H1 (cell line): ENCODE measurements around the gene CAVIN1. TPM values are rescaled to one million over a fixed set of nuclear protein-coding genes. Genes with fewer than 3 reads are reported as not detected.

ENCODE experiments used
- CTCF ChIA-PET: fragments of 300-600 bp; sonication (Branson Sonifier 250); formaldehyde crosslinking; loops from one replicate; lab custom pipeline; 2021; ENCODE audit not compliant: partially characterized antibody; lab: Charles Lee
- POLR2A ChIA-PET: fragments of 300-600 bp; sonication (Branson Sonifier 250); formaldehyde crosslinking; loops from one replicate; lab custom pipeline; 2021; ENCODE audit warnings: inconsistent platforms; ENCODE audit not compliant: partially characterized antibody; lab: Charles Lee
- DNase-seq, 2 experiments: peaks; one replicate each; pipeline versions ENCODE4 v3.0.0 to v3.0.0-alpha.2; 2010 to 2022; ENCODE audit warnings: low spot score in 2 of 2, low read depth in 1 of 2, mixed read lengths in 1 of 2
- FAIRE-seq: peaks from 2 replicates; lab custom pipeline; 2011; peaks lifted over from hg19 to GRCh38; lab: Jason Lieb, UNC
- H2AFZ ChIP-seq: 2 replicates; pipeline ENCODE4 v1.8.1; 2012; ENCODE audit warnings: low read length, inconsistent platforms
- H2AK5ac ChIP-seq: 2 replicates; pipeline ENCODE4 v1.6.1; 2013; ENCODE audit warnings: low read depth, low read length
- H2BK120ac ChIP-seq: replicated peaks from 2 replicates; pipeline ENCODE3; 2013; ENCODE audit warnings: low read depth, low read length, inconsistent platforms
- H2BK12ac ChIP-seq: 2 replicates; pipeline ENCODE4 v1.6.1; 2013; ENCODE audit warnings: low read depth, low read length
- H2BK15ac ChIP-seq: 2 replicates; pipeline ENCODE4 v1.6.1; 2013; ENCODE audit warnings: low read length
- H2BK20ac ChIP-seq: 2 replicates; pipeline ENCODE4 v1.6.1; 2013; ENCODE audit warnings: low read length
- H2BK5ac ChIP-seq: 2 replicates; pipeline ENCODE4 v1.6.1; 2013; ENCODE audit warnings: low read depth, low read length
- H3K14ac ChIP-seq: 2 replicates; pipeline ENCODE4 v1.6.1; 2013; ENCODE audit warnings: inconsistent platforms; ENCODE audit not compliant: insufficient read length
- H3K18ac ChIP-seq: 2 replicates; pipeline ENCODE4 v1.6.1; 2013; ENCODE audit warnings: low read length; ENCODE audit errors: extremely low read depth
- H3K23ac ChIP-seq: 2 replicates; pipeline ENCODE4 v1.6.1; 2013; ENCODE audit warnings: inconsistent platforms; ENCODE audit not compliant: insufficient read length
- H3K23me2 ChIP-seq: 2 replicates; pipeline ENCODE4 v1.6.1; 2013; ENCODE audit warnings: low read depth, low read length
- H3K27ac ChIP-seq: 2 replicates; pipeline ENCODE4 v1.6.1; 2011; ENCODE audit warnings: low read depth, low read length, inconsistent platforms
- H3K27me3 ChIP-seq, 4 experiments: replicated peaks in 1 of 4; 1 replicate in 1 of 4; 2 replicates in 3 of 4; pipeline versions ENCODE4 v1.6.1 to v1.8.1; 2011 to 2013; ENCODE audit warnings: low read length in 3 of 4, mild to moderate bottlenecking in 3 of 4, inconsistent platforms in 2 of 4, mixed read lengths in 2 of 4, moderate library complexity in 1 of 4; ENCODE audit not compliant: control insufficient read depth in 3 of 4, insufficient read depth in 3 of 4; ENCODE audit errors: extremely low read depth in 1 of 4
- H3K36me3 ChIP-seq, 4 experiments: 2 replicates each; pipeline versions ENCODE4 v1.6.1 to v1.8.1; 2011 to 2013; ENCODE audit warnings: mild to moderate bottlenecking in 4 of 4, low read length in 3 of 4, moderate library complexity in 2 of 4, control low read depth in 1 of 4, inconsistent platforms in 1 of 4; ENCODE audit not compliant: insufficient read depth in 4 of 4, control insufficient read depth in 2 of 4
- H3K4ac ChIP-seq: replicated peaks from 2 replicates; pipeline ENCODE3; 2013; ENCODE audit warnings: low read length, low read depth, mixed read lengths, inconsistent platforms; ENCODE audit not compliant: insufficient read length
- H3K4me1 ChIP-seq, 4 experiments: replicated peaks in 1 of 4; 1 replicate in 1 of 4; 2 replicates in 3 of 4; pipeline versions ENCODE4 v1.6.1 to v1.8.1; 2011 to 2013; ENCODE audit warnings: low read length in 3 of 4, inconsistent platforms in 2 of 4, mixed read lengths in 1 of 4; ENCODE audit not compliant: insufficient read depth in 4 of 4, control insufficient read depth in 3 of 4
- H3K4me2 ChIP-seq, 2 experiments: 2 replicates each; pipeline versions ENCODE4 v1.6.1 to v1.8.1; 2011 to 2013; ENCODE audit warnings: low read depth in 2 of 2, low read length in 2 of 2, control low read depth in 1 of 2, inconsistent platforms in 1 of 2, mild to moderate bottlenecking in 1 of 2; ENCODE audit not compliant: insufficient read depth in 1 of 2
- H3K4me3 ChIP-seq, 4 experiments: fragments of 200-600, 300-600 bp in 1 of 4; sonication (generic), shearing (Covaris generic), sonication (Bioruptor Twin) in 1 of 4; 2 replicates each; pipeline versions ENCODE4 v1.5.1 to v1.8.1; 2011 to 2016; ENCODE audit warnings: low read length in 4 of 4, low read depth in 3 of 4, control low read depth in 2 of 4, inconsistent platforms in 2 of 4, mild to moderate bottlenecking in 2 of 4, mixed read lengths in 1 of 4, moderate library complexity in 1 of 4; ENCODE audit not compliant: insufficient read depth in 2 of 4; ENCODE audit errors: extremely low read depth in 1 of 4
- H3K56ac ChIP-seq: replicated peaks from 2 replicates; pipeline ENCODE3; 2013; ENCODE audit warnings: low read depth, mild to moderate bottlenecking, mixed read lengths, low read length, inconsistent platforms; ENCODE audit not compliant: insufficient read length
- H3K79me1 ChIP-seq: 2 replicates; pipeline ENCODE4 v1.6.1; 2013; ENCODE audit warnings: low read depth, low read length, control low read depth
- H3K79me2 ChIP-seq, 2 experiments: 2 replicates each; pipeline versions ENCODE4 v1.6.1 to v1.8.1; 2012 to 2013; ENCODE audit warnings: low read length in 2 of 2, mild to moderate bottlenecking in 2 of 2, inconsistent platforms in 1 of 2; ENCODE audit not compliant: insufficient read depth in 2 of 2, control insufficient read depth in 1 of 2
- H3K9ac ChIP-seq, 4 experiments: replicated peaks in 1 of 4; 1 replicate in 1 of 4; 2 replicates in 3 of 4; pipeline versions ENCODE4 v1.6.1 to v1.8.1; 2011 to 2013; ENCODE audit warnings: low read depth in 3 of 4, low read length in 3 of 4, control low read depth in 2 of 4, mild to moderate bottlenecking in 2 of 4, moderate library complexity in 2 of 4, inconsistent platforms in 1 of 4; ENCODE audit errors: extremely low read depth in 1 of 4
- H3K9me3 ChIP-seq, 2 experiments: 2 replicates each; pipeline versions ENCODE4 v1.6.1 to v1.8.1; 2012 to 2013; ENCODE audit warnings: mild to moderate bottlenecking in 2 of 2, moderate library complexity in 2 of 2, control low read depth in 1 of 2, inconsistent platforms in 1 of 2, low read depth in 1 of 2, low read length in 1 of 2, mixed read lengths in 1 of 2; ENCODE audit not compliant: insufficient read depth in 2 of 2
- H4K20me1 ChIP-seq, 2 experiments: replicated peaks in 1 of 2; 2 replicates each; pipeline versions ENCODE3 to v1.8.1; 2011 to 2013; ENCODE audit warnings: inconsistent platforms in 2 of 2, low read length in 2 of 2, mild to moderate bottlenecking in 1 of 2; ENCODE audit not compliant: insufficient read depth in 2 of 2, control insufficient read depth in 1 of 2
- H4K5ac ChIP-seq: 2 replicates; pipeline ENCODE4 v1.6.1; 2013; ENCODE audit warnings: low read length, low read depth, mixed read lengths, inconsistent platforms; ENCODE audit not compliant: insufficient read length
- H4K8ac ChIP-seq: 2 replicates; pipeline ENCODE4 v1.8.0; 2013; ENCODE audit warnings: mild to moderate bottlenecking, moderate library complexity, low read length, inconsistent platforms; ENCODE audit not compliant: insufficient read depth; ENCODE audit errors: extremely low read depth
- H4K91ac ChIP-seq: replicated peaks from 2 replicates; pipeline ENCODE3; 2013; ENCODE audit warnings: low read length, mixed read lengths, inconsistent platforms; ENCODE audit not compliant: insufficient read length
- ATF2 ChIP-seq: IDR thresholded peaks from 2 replicates; pipeline ENCODE4 v1.6.1; 2012; ENCODE audit warnings: low read length, inconsistent platforms
- CREB1 ChIP-seq: IDR thresholded peaks from 2 replicates; pipeline ENCODE4 v1.6.1; 2012; ENCODE audit warnings: inconsistent platforms
- HDAC6 ChIP-seq: IDR thresholded peaks from one replicate; pipeline ENCODE4 v1.7.1; 2012; ENCODE audit warnings: low read depth, mild to moderate bottlenecking, inconsistent platforms, low read length, moderate library complexity
- JUN ChIP-seq: IDR thresholded peaks from 2 replicates; pipeline ENCODE4 v1.6.1; 2011; ENCODE audit warnings: low read depth, mild to moderate bottlenecking, improper control_type of control experiment, low read length
- KDM1A ChIP-seq: fragments of 200-600, 300-600 bp; sonication (generic); IDR thresholded peaks from 2 replicates; pipeline ENCODE4 v1.7.1; 2016; ENCODE audit warnings: mild to moderate bottlenecking, low read length, borderline replicate concordance
- MAFK ChIP-seq: IDR thresholded peaks from 2 replicates; pipeline ENCODE4 v1.6.1; 2012; ENCODE audit warnings: low read depth, mild to moderate bottlenecking, improper control_type of control experiment, low read length
- NRF1 ChIP-seq: IDR thresholded peaks from 2 replicates; pipeline ENCODE4 v1.6.1; 2011; ENCODE audit warnings: mild to moderate bottlenecking, low read depth, low read length, improper control_type of control experiment
- RFX5 ChIP-seq: IDR thresholded peaks from 2 replicates; pipeline ENCODE4 v1.6.1; 2011; ENCODE audit warnings: low read depth, low read length, improper control_type of control experiment, borderline replicate concordance
- RXRA ChIP-seq: IDR thresholded peaks from 2 replicates; pipeline ENCODE4 v1.6.1; 2011; ENCODE audit warnings: low read depth, mild to moderate bottlenecking, low read length, moderate library complexity; ENCODE audit not compliant: insufficient read depth
- SP4 ChIP-seq: IDR thresholded peaks from 2 replicates; pipeline ENCODE4 v1.6.1; 2012; ENCODE audit warnings: low read length, inconsistent platforms
- ZNF274 ChIP-seq: IDR thresholded peaks from 2 replicates; pipeline ENCODE4 v1.7.0; 2012; ENCODE audit warnings: low read length, borderline replicate concordance; ENCODE audit errors: extremely low read depth
- WGBS, 2 experiments: shearing (Covaris generic) in 1 of 2; methylation state at CpG; one replicate each; pipeline versions ENCODE4 v1.1.6 to v1.1.7; 2013 to 2015; ENCODE audit warnings: low lambda C conversion rate in 2 of 2, mixed read lengths in 2 of 2, inconsistent platforms in 1 of 2, low coverage in 1 of 2, missing lambda C conversion rate in 1 of 2; ENCODE audit not compliant: insufficient replicate concordance in 2 of 2, insufficient coverage in 1 of 2, insufficient read length in 1 of 2; ENCODE audit errors: extremely low coverage in 1 of 2, missing lambda C conversion rate in 1 of 2; 5-methylcytosine and 5-hydroxymethylcytosine counted together
- polyA plus RNA-seq, 7 experiments: library from polyadenylated mRNA; depleted of rRNA in 3 of 7; stranded (reverse) in 5 of 7; unstranded in 2 of 7; fragments of >200 nt in 5 of 7; fragments of 200-250 nt in 2 of 7; gene quantifications; 1 replicate in 5 of 7; 2 replicates in 1 of 7; 4 replicates in 1 of 7; pipeline versions ENCODE4 v1.2.1 to v1.2.3, GENCODE V29; 2011 to 2013; ENCODE audit warnings: missing spikeins in 2 of 7, mixed read lengths in 2 of 7
- total RNA-seq: library from RNA; stranded (reverse); fragmentation: NEBNext Ultra II Directional; extraction: Animal tissue kit (Norgen Biotek cat#: 25700); gene quantifications from 2 replicates; pipeline ENCODE4 v1.2.1, GENCODE V29; 2021

The CAVIN1 gene
- total and polyA plus RNA-seq, 2 of the 8 experiments (the other 6 are each of a cell fraction or from before 2014, with no cell fraction given): 16.2 to 41.6 TPM

- Histone ChIP-seq H2BK12ac (peak overlapping the region; percentile 60; the same call in 1 of the 2 replicates), H3K36me3 (no peaks in the 10 kb centered on the region), H2BK15ac (no peak overlapping the region), H4K5ac (no peak overlapping the region), H2BK120ac (no peak overlapping the region), H3K4me1 (peaks cover 0 to 5% (median 0%) of the 10 kb centered on the region in 4 experiments; a peak in 1 of 7 replicates), H3K56ac (no peak overlapping the region), H4K8ac (no peak overlapping the region), H2AFZ (peak overlapping the region; percentile 43; the same call in 1 of the 2 replicates), H3K4me2 (no peak overlapping the region), H3K14ac (no peak overlapping the region), H2BK5ac (no peak overlapping the region), H3K27me3 (no peaks in the 10 kb centered on the region), H2BK20ac (no peak overlapping the region), H3K23me2 (no peaks in the 10 kb centered on the region), H3K4me3 (no peak overlapping the region), H3K9me3 (no peaks in the 10 kb centered on the region), H3K79me1 (no peaks in the 10 kb centered on the region), H2AK5ac (no peak overlapping the region), H3K18ac (no peak overlapping the region; the same call in 1 of the 2 replicates), H4K20me1 (no peaks in the 10 kb centered on the region), H4K91ac (no peak overlapping the region), H3K4ac (no peak overlapping the region), H3K27ac (no peak overlapping the region), H3K79me2 (no peaks in the 10 kb centered on the region), H3K23ac (no peak overlapping the region), H3K9ac (no peak overlapping the region)
- CTCF ChIA-PET: interaction anchor here (0.8 to 6.6 kb wide), 12 partner anchors 12 to 86 kb away, joined by 3 to 46 read pairs (median 4); no protein-coding TSS in a partner anchor
- no peak for FAIRE-seq
- 85% methylated on average over 7 of the region's 7 CpGs; no CpG with 5 or more reads in 1 of the 2 experiments for WGBS, 2 experiments
- no peak for DNase-seq
- POLR2A ChIA-PET: interaction anchor here (1.0 to 1.7 kb wide), 2 partner anchors 16 to 76 kb away, joined by 3 read pairs; no protein-coding TSS in a partner anchor
- TF ChIP-seq JUN (no peak), RXRA (no peak), SP4 (no peak), HDAC6 (no peak), MAFK (no peak), CREB1 (no peak), ATF2 (no peak), KDM1A (no peak), NRF1 (no peak), RFX5 (no peak), ZNF274 (no peak)
Measured at GRCh38 chr17:42441371-42442195, 18.5 kb upstream of the CAVIN1 start.
